Neural cell (in vitro differentiated cells): ENCODE measurements around the gene BUD31. TPM values are rescaled to one million over a fixed set of nuclear protein-coding genes. Genes with fewer than 3 reads are reported as not detected.
A peak's percentile ranks its signal among the peaks of the same experiment; 100 is the strongest.

Source experiments
- H2AFZ ChIP-seq: fragments of 200-600, 300-800 bp; sonication (generic), shearing (Covaris generic); 2 replicates; pipeline ENCODE4 v1.6.0; 2014; ENCODE audit warnings: low read depth, mild to moderate bottlenecking, antibody characterized with exemption, low read length, moderate library complexity
- H3F3A ChIP-seq: fragments of 200-600 bp; shearing (Covaris generic); 2 replicates; pipeline ENCODE4 v1.6.1; 2016; ENCODE audit warnings: mild to moderate bottlenecking, moderate library complexity, mixed read lengths, antibody characterized with exemption, low read length; ENCODE audit not compliant: insufficient read depth, poor library complexity, severe bottlenecking
- H3K27ac ChIP-seq: fragments of 200-600, 300-800 bp; sonication (generic), shearing (Covaris generic); 2 replicates; pipeline ENCODE4 v1.5.1; 2014; ENCODE audit warnings: mild to moderate bottlenecking, low read length, moderate library complexity
- H3K27me3 ChIP-seq: fragments of 300-800, 200-600 bp; sonication (generic), shearing (Covaris generic); 2 replicates; pipeline ENCODE4 v1.6.0; 2014; ENCODE audit warnings: mild to moderate bottlenecking, low read depth, low read length, moderate library complexity; ENCODE audit not compliant: insufficient read depth
- H3K36me3 ChIP-seq: fragments of 300-800, 200-600 bp; sonication (generic), shearing (Covaris generic); 2 replicates; pipeline ENCODE4 v1.5.1; 2014; ENCODE audit warnings: mild to moderate bottlenecking, antibody characterized with exemption, low read length, moderate library complexity; ENCODE audit not compliant: insufficient read depth
- H3K4me2 ChIP-seq: fragments of 300-800, 200-600 bp; sonication (generic), shearing (Covaris generic); 2 replicates; pipeline ENCODE4 v1.6.0; 2014; ENCODE audit warnings: mild to moderate bottlenecking, low read length
- H3K4me3 ChIP-seq: fragments of 300-800, 200-600 bp; sonication (generic), shearing (Covaris generic); 2 replicates; pipeline ENCODE4 v1.5.1; 2014; ENCODE audit warnings: mild to moderate bottlenecking, low read length, moderate library complexity
- H3K79me2 ChIP-seq: fragments of 200-600 bp; shearing (Covaris generic); replicated peaks from 2 replicates; pipeline ENCODE4 v1.6.0; 2014; ENCODE audit warnings: mild to moderate bottlenecking, low read length, moderate library complexity; ENCODE audit not compliant: insufficient read depth
- H3K9ac ChIP-seq: fragments of 300-800, 200-600 bp; sonication (generic), shearing (Covaris generic); 2 replicates; pipeline ENCODE4 v1.6.1; 2016; ENCODE audit warnings: mild to moderate bottlenecking, low read length, mixed read lengths
- H3K9me2 ChIP-seq: fragments of 200-600 bp; shearing (Covaris generic); 2 replicates; pipeline ENCODE4 v1.6.1; 2016; ENCODE audit warnings: mild to moderate bottlenecking, low read length, mixed read lengths; ENCODE audit not compliant: insufficient read depth
- H3K9me3 ChIP-seq: fragments of 200-600, 300-800 bp; sonication (generic), shearing (Covaris generic); 2 replicates; pipeline ENCODE4 v1.6.1; 2016; ENCODE audit warnings: mild to moderate bottlenecking, mixed run types, low read length, moderate library complexity, mixed read lengths
- H4K20me1 ChIP-seq: fragments of 200-600 bp; shearing (Covaris generic); 2 replicates; pipeline ENCODE4 v1.6.1; 2016; ENCODE audit warnings: mild to moderate bottlenecking, mixed run types; ENCODE audit not compliant: insufficient read depth
- EP300 ChIP-seq: fragments of 450-650 bp; conservative IDR thresholded peaks from 2 replicates; pipeline ENCODE4 v1.6.1; 2014; ENCODE audit warnings: antibody characterized with exemption, mild to moderate bottlenecking, moderate library complexity; ENCODE audit not compliant: poor library complexity, severe bottlenecking
- EZH2 ChIP-seq: fragments of 200-600, 300-800 bp; shearing (Covaris generic), sonication (generic); IDR thresholded peaks from 2 replicates; pipeline ENCODE4 v1.6.1; 2014; ENCODE audit warnings: antibody characterized with exemption, low read length, borderline replicate concordance, mild to moderate bottlenecking; ENCODE audit not compliant: insufficient read depth, poor library complexity, severe bottlenecking
- MXI1 ChIP-seq: fragments of 450-650 bp; conservative IDR thresholded peaks from 2 replicates; pipeline ENCODE4 v1.6.1; 2014; ENCODE audit warnings: antibody characterized with exemption, mild to moderate bottlenecking; ENCODE audit not compliant: poor library complexity, severe bottlenecking
- POLR2AphosphoS5 ChIP-seq: IDR thresholded peaks from 2 replicates; pipeline ENCODE4 v1.6.1; 2012
- RAD21 ChIP-seq: fragments of 450-650 bp; conservative IDR thresholded peaks from 2 replicates; pipeline ENCODE4 v1.6.1; 2014; ENCODE audit warnings: antibody characterized with exemption, mild to moderate bottlenecking, moderate library complexity
- SMC3 ChIP-seq: fragments of 450-650 bp; conservative IDR thresholded peaks from 2 replicates; pipeline ENCODE4 v1.6.1; 2014; ENCODE audit warnings: antibody characterized with exemption, mild to moderate bottlenecking, moderate library complexity; ENCODE audit not compliant: poor library complexity
- TAF1 ChIP-seq: IDR thresholded peaks from 2 replicates; pipeline ENCODE4 v1.6.1; 2012; ENCODE audit warnings: low read depth
- polyA plus RNA-seq: library from polyadenylated mRNA; depleted of rRNA; stranded (reverse); fragments of >200 nt; gene quantifications from 2 replicates; pipeline ENCODE4 v1.2.3, GENCODE V29; 2014
- TF ChIP-seq, protein P1 (sequence below): fragments of 450-650 bp; IDR thresholded peaks from 2 replicates; pipeline ENCODE4 v1.5.1; 2014; ENCODE audit warnings: antibody characterized with exemption, mild to moderate bottlenecking, moderate library complexity; ENCODE audit not compliant: poor library complexity, severe bottlenecking
- TF ChIP-seq, protein P2 (sequence below): IDR thresholded peaks from 2 replicates; pipeline ENCODE4 v1.6.1; 2012; ENCODE audit warnings: borderline replicate concordance

BUD31 gene
- polyA plus RNA-seq, 1 donor from 2014 or later: 251 TPM

DNA sequence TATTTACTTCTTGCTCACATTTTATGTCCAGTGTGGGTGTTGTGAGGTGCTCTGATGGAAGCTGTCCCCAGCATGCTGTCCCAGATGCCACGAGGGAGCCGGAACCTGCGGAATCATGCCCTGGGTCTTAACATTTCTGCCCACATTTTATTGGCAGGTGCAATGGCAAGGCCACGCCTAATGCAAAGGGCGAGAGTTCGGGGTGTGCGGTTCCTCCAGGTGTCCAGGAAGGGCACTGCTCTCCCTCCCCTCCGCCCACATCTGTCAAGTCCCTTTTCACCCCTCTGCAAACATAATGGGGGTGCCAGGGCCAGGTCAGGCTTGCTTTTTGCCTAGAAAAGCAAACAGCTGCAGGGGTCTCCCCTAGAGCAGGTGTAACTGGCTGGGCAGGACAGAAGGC lies 16.7 kb upstream of the BUD31 start:
- Histone ChIP-seq H3K4me3 (peak overlapping the region; percentile 74), H3K9ac (peak overlapping the region; percentile 66), H4K20me1 (no peaks in the 10 kb centered on the region)

DNA sequence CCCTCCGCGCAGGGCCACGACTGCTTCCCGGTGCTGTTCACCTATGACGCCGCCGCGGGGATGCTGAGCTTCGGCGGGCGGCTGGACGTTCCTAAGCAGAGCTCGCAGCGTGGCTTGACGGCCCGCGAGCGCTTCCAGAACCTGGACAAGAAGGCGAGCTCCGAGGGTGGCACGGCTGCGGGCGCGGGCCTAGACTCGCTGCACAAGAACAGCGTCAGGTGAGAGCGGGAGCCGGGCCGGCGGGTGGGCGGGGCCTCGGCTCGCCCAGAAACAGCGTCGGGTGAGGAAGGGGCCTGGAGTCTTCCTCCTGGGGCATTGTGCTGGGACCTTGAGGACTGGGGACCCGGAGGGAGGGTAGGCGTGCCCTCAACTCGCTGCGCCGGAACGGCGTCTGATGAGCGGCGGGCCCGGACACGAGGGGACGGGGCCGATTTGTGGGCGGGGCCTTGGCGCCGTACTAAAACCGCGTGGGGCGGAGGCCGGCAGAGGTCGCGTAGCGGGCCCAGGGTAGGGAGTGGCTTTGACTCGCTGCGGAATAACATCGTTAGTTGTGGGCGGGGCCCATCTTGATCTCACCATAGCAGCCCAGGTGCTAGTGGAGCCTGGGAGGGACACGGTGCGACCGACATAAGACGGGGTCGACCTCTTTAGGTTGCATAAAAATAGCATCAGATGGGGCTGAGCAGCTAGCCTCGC lies 16.0 kb upstream of the BUD31 start:
- Histone ChIP-seq H3K4me2 (peak overlapping the region; percentile 33), H3K27ac (no peak overlapping the region), H3K9me3 (no peaks in the 10 kb centered on the region), H2AFZ (peak overlapping the region; percentile 56), H3K27me3 (no peaks in the 10 kb centered on the region), H3K9ac (peak overlapping the region; percentile 66), H3K36me3 (no peaks in the 10 kb centered on the region), H3F3A (no peaks in the 10 kb centered on the region), H4K20me1 (no peaks in the 10 kb centered on the region), H3K79me2 (no peaks in the 10 kb centered on the region), H3K4me3 (peak overlapping the region; percentile 74), H3K9me2 (no peaks in the 10 kb centered on the region)
- TF ChIP-seq POLR2AphosphoS5 (peak; percentile 42), SMC3 (no peak), EP300 (no peak), EZH2 (no peak), RAD21 (no peak), TAF1 (peak; percentile 49), MXI1 (peak; percentile 50)
- TF ChIP-seq, protein P1, sequence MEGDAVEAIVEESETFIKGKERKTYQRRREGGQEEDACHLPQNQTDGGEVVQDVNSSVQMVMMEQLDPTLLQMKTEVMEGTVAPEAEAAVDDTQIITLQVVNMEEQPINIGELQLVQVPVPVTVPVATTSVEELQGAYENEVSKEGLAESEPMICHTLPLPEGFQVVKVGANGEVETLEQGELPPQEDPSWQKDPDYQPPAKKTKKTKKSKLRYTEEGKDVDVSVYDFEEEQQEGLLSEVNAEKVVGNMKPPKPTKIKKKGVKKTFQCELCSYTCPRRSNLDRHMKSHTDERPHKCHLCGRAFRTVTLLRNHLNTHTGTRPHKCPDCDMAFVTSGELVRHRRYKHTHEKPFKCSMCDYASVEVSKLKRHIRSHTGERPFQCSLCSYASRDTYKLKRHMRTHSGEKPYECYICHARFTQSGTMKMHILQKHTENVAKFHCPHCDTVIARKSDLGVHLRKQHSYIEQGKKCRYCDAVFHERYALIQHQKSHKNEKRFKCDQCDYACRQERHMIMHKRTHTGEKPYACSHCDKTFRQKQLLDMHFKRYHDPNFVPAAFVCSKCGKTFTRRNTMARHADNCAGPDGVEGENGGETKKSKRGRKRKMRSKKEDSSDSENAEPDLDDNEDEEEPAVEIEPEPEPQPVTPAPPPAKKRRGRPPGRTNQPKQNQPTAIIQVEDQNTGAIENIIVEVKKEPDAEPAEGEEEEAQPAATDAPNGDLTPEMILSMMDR: no peak
- TF ChIP-seq, protein P2, sequence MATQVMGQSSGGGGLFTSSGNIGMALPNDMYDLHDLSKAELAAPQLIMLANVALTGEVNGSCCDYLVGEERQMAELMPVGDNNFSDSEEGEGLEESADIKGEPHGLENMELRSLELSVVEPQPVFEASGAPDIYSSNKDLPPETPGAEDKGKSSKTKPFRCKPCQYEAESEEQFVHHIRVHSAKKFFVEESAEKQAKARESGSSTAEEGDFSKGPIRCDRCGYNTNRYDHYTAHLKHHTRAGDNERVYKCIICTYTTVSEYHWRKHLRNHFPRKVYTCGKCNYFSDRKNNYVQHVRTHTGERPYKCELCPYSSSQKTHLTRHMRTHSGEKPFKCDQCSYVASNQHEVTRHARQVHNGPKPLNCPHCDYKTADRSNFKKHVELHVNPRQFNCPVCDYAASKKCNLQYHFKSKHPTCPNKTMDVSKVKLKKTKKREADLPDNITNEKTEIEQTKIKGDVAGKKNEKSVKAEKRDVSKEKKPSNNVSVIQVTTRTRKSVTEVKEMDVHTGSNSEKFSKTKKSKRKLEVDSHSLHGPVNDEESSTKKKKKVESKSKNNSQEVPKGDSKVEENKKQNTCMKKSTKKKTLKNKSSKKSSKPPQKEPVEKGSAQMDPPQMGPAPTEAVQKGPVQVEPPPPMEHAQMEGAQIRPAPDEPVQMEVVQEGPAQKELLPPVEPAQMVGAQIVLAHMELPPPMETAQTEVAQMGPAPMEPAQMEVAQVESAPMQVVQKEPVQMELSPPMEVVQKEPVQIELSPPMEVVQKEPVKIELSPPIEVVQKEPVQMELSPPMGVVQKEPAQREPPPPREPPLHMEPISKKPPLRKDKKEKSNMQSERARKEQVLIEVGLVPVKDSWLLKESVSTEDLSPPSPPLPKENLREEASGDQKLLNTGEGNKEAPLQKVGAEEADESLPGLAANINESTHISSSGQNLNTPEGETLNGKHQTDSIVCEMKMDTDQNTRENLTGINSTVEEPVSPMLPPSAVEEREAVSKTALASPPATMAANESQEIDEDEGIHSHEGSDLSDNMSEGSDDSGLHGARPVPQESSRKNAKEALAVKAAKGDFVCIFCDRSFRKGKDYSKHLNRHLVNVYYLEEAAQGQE: peak; percentile 30

More for the DNA sequence above, 16.7 kb upstream of the BUD31 start:
- Histone ChIP-seq H3K79me2 (no peaks in the 10 kb centered on the region), H3K27ac (no peak overlapping the region), H2AFZ (no peak overlapping the region), H3K4me2 (no peak overlapping the region), H3K27me3 (no peaks in the 10 kb centered on the region), H3K9me3 (no peaks in the 10 kb centered on the region), H3F3A (no peaks in the 10 kb centered on the region), H3K36me3 (no peaks in the 10 kb centered on the region), H3K9me2 (no peaks in the 10 kb centered on the region)
- TF ChIP-seq MXI1: no peak
- TF ChIP-seq TAF1: no peak
- TF ChIP-seq EZH2: no peak
